IMR-90 (cell line): ENCODE results near the gene FMNL3.
A peak's percentile ranks its signal among the peaks of the same experiment; 100 is the strongest.

Experiments
- CTCF ChIP-seq: conservative IDR thresholded peaks from 2 replicates; pipeline ENCODE4 v1.5.1; 2012; ENCODE audit warnings: mild to moderate bottlenecking, low read depth, low read length, improper control_type of control experiment
- POLR2A ChIP-seq: IDR thresholded peaks from 2 replicates; pipeline ENCODE4 v1.6.1; 2012; ENCODE audit warnings: mild to moderate bottlenecking, low read depth, low read length

- TF ChIP-seq POLR2A (peak; percentile 76; the same call in 1 of the 2 replicates), CTCF (peak; percentile 32; the same call in 1 of the 2 replicates)
Measured at GRCh38 chr12:49673446-49674317, 33.5 kb downstream of the FMNL3 start.
